DOHH2 (cell line): ENCODE measurements around the gene ANTXRL.
"Not testable (repeated sequence)": the region's sequence is repeated elsewhere in the genome, so short reads cannot be mapped to it uniquely, and the experiment has no call there.

Source experiments
- CTCF ChIP-seq: fragments of 200-600 bp; sonication (generic); IDR thresholded peaks from one replicate; pipeline ENCODE4 v1.5.1; 2014; ENCODE audit warnings: antibody characterized with exemption, mild to moderate bottlenecking, low read depth, low read length; ENCODE audit not compliant: poor library complexity, severe bottlenecking
- EZH2phosphoT487 ChIP-seq: fragments of 200-600 bp; sonication (generic); IDR thresholded peaks from 2 replicates; pipeline ENCODE4 v1.6.1; 2017; ENCODE audit warnings: borderline replicate concordance, mild to moderate bottlenecking, antibody characterized with exemption, low read length, moderate library complexity, mixed read lengths

GRCh38 chr10:46315071-46315860, 28.5 kb downstream of the ANTXRL start:
- not testable (repeated sequence) for TF ChIP-seq CTCF, EZH2phosphoT487
